GM12878 (cell line): ENCODE results near the gene ESPNL. TPM values are rescaled to one million over a fixed set of nuclear protein-coding genes. Genes with fewer than 3 reads are reported as not detected.

ENCODE experiments used
- ATAC-seq: fragments of 200-7000 bp; cut with Tn5 transposase; 3 replicates; pipeline ENCODE4 v1.9.1; 2020; ENCODE audit warnings: mild to moderate bottlenecking, moderate library complexity
- BruUV-seq: library from RNA; stranded (reverse); fragments of 400-500 nt; replicated peaks from 2 replicates; lab custom pipeline; 2021; lab: Mats Ljungman, UMichigan
- CTCF ChIA-PET: fragments of 300-600 bp; sonication (Branson Sonifier 250); formaldehyde crosslinking; extraction: SDS; loops from one replicate; lab custom pipeline; 2021; ENCODE audit warnings: inconsistent platforms; lab: Yijun Ruan, JAX
- POLR2A ChIA-PET: fragments of 350-600 bp; formaldehyde crosslinking; extraction: SDS; loops from one replicate; lab custom pipeline; 2021; ENCODE audit warnings: inconsistent platforms; lab: Charles Lee
- RAD21 ChIA-PET: fragments of 300-600 bp; sonication (Branson Sonifier 250); formaldehyde crosslinking; loops from one replicate; lab custom pipeline; 2023; ENCODE audit warnings: antibody characterized with exemption; ENCODE audit not compliant: unreplicated experiment; lab: Charles Lee
- SMC1A ChIA-PET: fragments of 300-600 bp; sonication (Branson Sonifier 250); formaldehyde crosslinking; loops from one replicate; lab custom pipeline; 2023; ENCODE audit not compliant: unreplicated experiment, uncharacterized antibody; lab: Charles Lee
- DNase-seq: peaks from one replicate; pipeline ENCODE4 v3.0.0-alpha.2; 2011; ENCODE audit warnings: low read depth, low spot score
- FAIRE-seq: peaks from 3 replicates; lab custom pipeline; 2011; peaks lifted over from hg19 to GRCh38; lab: Jason Lieb, UNC
- H2AFZ ChIP-seq: 2 replicates; pipeline ENCODE4 v1.6.0; 2011; ENCODE audit warnings: low read depth, low read length, control low read depth; ENCODE audit not compliant: control insufficient read depth
- H3K27ac ChIP-seq: 2 replicates; pipeline ENCODE4 v1.5.1; 2011; ENCODE audit warnings: control low read depth; ENCODE audit not compliant: control insufficient read depth, insufficient read depth
- H3K27me3 ChIP-seq, 2 experiments: replicated peaks in 1 of 2; 2 replicates each; pipeline versions ENCODE4 v1.6.0 to v1.6.1; 2011; ENCODE audit warnings: low read length in 1 of 2; ENCODE audit not compliant: control insufficient read depth in 2 of 2, insufficient read depth in 2 of 2
- H3K36me3 ChIP-seq, 2 experiments: 2 replicates each; pipeline ENCODE4 v1.5.1; 2011; ENCODE audit warnings: low read length in 1 of 2; ENCODE audit not compliant: control insufficient read depth in 2 of 2, insufficient read depth in 2 of 2
- H3K4me1 ChIP-seq: 2 replicates; pipeline ENCODE4 v1.6.1; 2011; ENCODE audit warnings: mild to moderate bottlenecking, low read length, moderate library complexity, mixed read lengths; ENCODE audit not compliant: control insufficient read depth, insufficient read depth
- H3K4me2 ChIP-seq: 2 replicates; pipeline ENCODE4 v1.6.0; 2011; ENCODE audit warnings: control low read depth; ENCODE audit not compliant: control insufficient read depth, insufficient read depth
- H3K4me3 ChIP-seq: fragments of 200-600 bp; sonication (generic); 2 replicates; pipeline ENCODE4 v1.5.1; 2016
- H3K79me2 ChIP-seq: 2 replicates; pipeline ENCODE4 v1.6.0; 2011; ENCODE audit warnings: low read length; ENCODE audit not compliant: control insufficient read depth, insufficient read depth
- H3K9ac ChIP-seq: 2 replicates; pipeline ENCODE4 v1.8.0; 2011; ENCODE audit warnings: low read length, control low read depth, mixed read lengths; ENCODE audit not compliant: control insufficient read depth, insufficient read depth
- H3K9me3 ChIP-seq: replicated peaks from 3 replicates; pipeline ENCODE4 v1.5.1; 2011; ENCODE audit warnings: mild to moderate bottlenecking, low read length; ENCODE audit not compliant: control insufficient read depth, insufficient read depth
- H4K20me1 ChIP-seq: 2 replicates; pipeline ENCODE4 v1.6.0; 2011; ENCODE audit not compliant: control insufficient read depth, insufficient read depth
- BACH1 ChIP-seq: fragments of 450-650 bp; IDR thresholded peaks from 2 replicates; pipeline ENCODE4 v1.6.1; 2017; ENCODE audit warnings: mild to moderate bottlenecking, borderline replicate concordance
- BRCA1 ChIP-seq: IDR thresholded peaks from 2 replicates; pipeline ENCODE4 v1.6.1; 2011; ENCODE audit warnings: low read depth, low read length, improper control_type of control experiment
- CBFB ChIP-seq: IDR thresholded peaks from 2 replicates; pipeline ENCODE4 v1.6.1; 2016; ENCODE audit warnings: antibody characterized with exemption, low read depth
- CEBPB ChIP-seq, 2 experiments: fragments of 150-350 bp in 1 of 2; IDR thresholded peaks; 2 replicates each; pipeline ENCODE4 v1.6.1; 2012 to 2014; ENCODE audit warnings: low read depth in 2 of 2, low read length in 2 of 2, borderline replicate concordance in 1 of 2, inconsistent platforms in 1 of 2
- ELK1 ChIP-seq: IDR thresholded peaks from 2 replicates; pipeline ENCODE4 v1.6.1; 2012; ENCODE audit warnings: low read depth, low read length, improper control_type of control experiment
- GABPA ChIP-seq: IDR thresholded peaks from 2 replicates; pipeline ENCODE4 v1.6.1; 2014; ENCODE audit warnings: antibody characterized with exemption, low read depth, mild to moderate bottlenecking, inconsistent platforms
- HSF1 ChIP-seq: fragments of 150-350 bp; IDR thresholded peaks from 2 replicates; pipeline ENCODE4 v1.6.1; 2014; ENCODE audit warnings: mild to moderate bottlenecking, low read depth, low read length
- IKZF1 ChIP-seq: fragments of 450-650 bp; conservative IDR thresholded peaks from 2 replicates; pipeline ENCODE4 v1.6.1; 2017; ENCODE audit warnings: antibody characterized with exemption, mild to moderate bottlenecking
- KAT2A ChIP-seq: conservative IDR thresholded peaks from 2 replicates; pipeline ENCODE4 v1.6.1; 2011; ENCODE audit warnings: low read depth, low read length; ENCODE audit not compliant: control insufficient read depth
- MAX ChIP-seq: IDR thresholded peaks from 2 replicates; pipeline ENCODE4 v1.6.1; 2012; ENCODE audit warnings: low read depth, low read length, improper control_type of control experiment
- MYC ChIP-seq: IDR thresholded peaks from 2 replicates; pipeline ENCODE4 v1.6.1; 2011; ENCODE audit warnings: mild to moderate bottlenecking, low read length, moderate library complexity, inconsistent platforms; ENCODE audit not compliant: insufficient read depth, insufficient replicate concordance, insufficient read length, severe bottlenecking
- NBN ChIP-seq: fragments of 450-650 bp; IDR thresholded peaks from 2 replicates; pipeline ENCODE4 v1.6.1; 2016
- NKRF ChIP-seq: fragments of 450-650 bp; conservative IDR thresholded peaks from 2 replicates; pipeline ENCODE4 v1.6.1; 2017; ENCODE audit warnings: mild to moderate bottlenecking, moderate library complexity
- SIX5 ChIP-seq: IDR thresholded peaks from 2 replicates; pipeline ENCODE4 v1.6.1; 2011; ENCODE audit warnings: mild to moderate bottlenecking, low read depth, low read length, moderate library complexity; ENCODE audit not compliant: severe bottlenecking
- SP1 ChIP-seq: IDR thresholded peaks from one replicate; pipeline ENCODE4 v1.6.1; 2011; ENCODE audit warnings: low read depth, low read length
- SPI1 ChIP-seq: IDR thresholded peaks from 2 replicates; pipeline ENCODE4 v1.6.1; 2011; ENCODE audit warnings: low read depth, mild to moderate bottlenecking, low read length, moderate library complexity, borderline replicate concordance; ENCODE audit not compliant: insufficient read depth
- TARDBP ChIP-seq: IDR thresholded peaks from 2 replicates; pipeline ENCODE4 v1.6.1; 2016; ENCODE audit warnings: borderline replicate concordance
- ZZZ3 ChIP-seq: IDR thresholded peaks from 2 replicates; pipeline ENCODE4 v1.6.1; 2011; ENCODE audit warnings: low read depth; ENCODE audit not compliant: control insufficient read depth, insufficient read length
- WGBS: methylation state at CpG from one replicate; pipeline ENCODE4 v1.1.6; 2016; ENCODE audit warnings: low lambda C conversion rate; ENCODE audit not compliant: insufficient replicate concordance, insufficient coverage; ENCODE audit errors: missing lambda C conversion rate; 5-methylcytosine and 5-hydroxymethylcytosine counted together
- in situ Hi-C: fragments of 300-500 bp; cut with MboI; formaldehyde crosslinking; loops from 9 replicates; pipeline ENCODE4 v1.14.3; 2018; ENCODE audit warnings: mixed read lengths
- intact Hi-C: fragments of 100-400 bp; cut with micrococcal nuclease; formaldehyde crosslinking; loops from one replicate; pipeline ENCODE4 v1.14.2; 2022; ENCODE audit not compliant: unreplicated experiment
- polyA plus RNA-seq, 11 experiments: library from polyadenylated mRNA; depleted of rRNA in 4 of 11; unstranded in 6 of 11; stranded (reverse) in 5 of 11; fragments of >200 nt; fragmentation: Nextera tagmentation in 4 of 11; fragmentation: Illumina TruSeq in 1 of 11; extraction: Ambion mirVana in 4 of 11; extraction: Trizol in 1 of 11; gene quantifications; 1 replicate in 1 of 11; 2 replicates in 10 of 11; pipeline versions ENCODE4 v1.2.1 to v1.2.3, GENCODE V29; 2011 to 2016; ENCODE audit warnings: inconsistent platforms in 2 of 11, missing spikeins in 2 of 11, low read depth in 1 of 11
- total RNA-seq, 4 experiments: library from RNA; depleted of rRNA in 3 of 4; stranded (reverse); fragments of >200 nt in 3 of 4; fragmentation: Illumina TruSeq in 1 of 4; extraction: Trizol in 1 of 4; gene quantifications; 2 replicates each; pipeline versions ENCODE4 v1.2.1 to v1.2.3, GENCODE V29; 2013 to 2021

The ESPNL gene
- total and polyA plus RNA-seq, 10 of the 15 experiments (the other 5 are each of a cell fraction or from before 2014, with no cell fraction given): 0.05 to 0.94 (median 0.36) TPM; not detected in 3

- Histone ChIP-seq H3K79me2 (no peaks in the 10 kb centered on the region), H3K9me3 (no peaks in the 10 kb centered on the region), H3K4me3 (no peak overlapping the region), H3K36me3 (no peaks in the 10 kb centered on the region), H3K4me1 (peaks cover 4% of the 10 kb centered on the region; the same call in 1 of the 2 replicates), H4K20me1 (no peaks in the 10 kb centered on the region), H3K27me3 (no peaks in the 10 kb centered on the region), H3K9ac (no peak overlapping the region), H2AFZ (no peak overlapping the region), H3K4me2 (no peak overlapping the region), H3K27ac (no peak overlapping the region)
- RAD21 ChIA-PET: no interaction called here
- CTCF ChIA-PET: interaction anchor here (1.0 kb wide), 1 partner anchor 172 kb away, joined by 3 read pairs; no protein-coding TSS in a partner anchor
- FAIRE-seq (no peak), DNase-seq (no peak), ATAC-seq (no peak)
- SMC1A ChIA-PET: no interaction called here
- WGBS: 76% methylated on average over 58 of the region's 60 CpGs
- POLR2A ChIA-PET: no interaction called here
- intact Hi-C loops (no loop called here), in situ Hi-C loops (no loop called here)
- BruUV-seq: no TSS peak
- TF ChIP-seq ELK1: no peak
- TF ChIP-seq NKRF: no peak
- no peak for TF ChIP-seq CBFB
- TF ChIP-seq BRCA1: no peak
- TF ChIP-seq BACH1: no peak
- no peak for TF ChIP-seq KAT2A
- TF ChIP-seq SPI1: no peak
- TF ChIP-seq MYC: no peak
- no peak for TF ChIP-seq SP1
- no peak for TF ChIP-seq GABPA
- no peak for TF ChIP-seq NBN
- TF ChIP-seq IKZF1: no peak
- TF ChIP-seq ZZZ3: no peak
- no peak for TF ChIP-seq HSF1
- no peak for TF ChIP-seq SIX5
- TF ChIP-seq MAX: no peak
- TF ChIP-seq TARDBP: no peak
- no peak for TF ChIP-seq CEBPB (IDR thresholded peaks at IDR 0.05; ENCODE audit: borderline replicate concordance in 1 of 2, low read depth in 2 of 2, low read length in 2 of 2)
These were observed 40.8 kb downstream of the ESPNL start for GRCh38 chr2:238140721-238141540.
